Transverse colon (tissue), 4 donors: ENCODE measurements around the gene TOX2. TPM values are rescaled to one million over a fixed set of nuclear protein-coding genes. Genes with fewer than 3 reads are reported as not detected.
A peak's percentile ranks its signal among the peaks of the same experiment; 100 is the strongest.

Experiments
- DNase-seq: peaks from one replicate; pipeline ENCODE4 v3.0.0-alpha.2; 2019
- H3K27ac ChIP-seq, 4 donors: fragments of 200-600 bp; sonication (generic); 2 replicates each; pipeline ENCODE4 v1.5.1; 2016 to 2018; ENCODE audit warnings: inconsistent platforms in 4 of 4
- H3K27me3 ChIP-seq: fragments of 200-600 bp; sonication (generic); 2 replicates; pipeline ENCODE4 v1.5.1; 2017; ENCODE audit warnings: inconsistent platforms
- H3K36me3 ChIP-seq, 4 donors: fragments of 200-600 bp; sonication (generic); 2 replicates each; pipeline ENCODE4 v1.5.1; 2017 to 2019; ENCODE audit warnings: inconsistent platforms in 4 of 4
- H3K4me1 ChIP-seq, 4 donors: fragments of 200-600 bp; sonication (generic); 2 replicates each; pipeline ENCODE4 v1.5.1; 2017 to 2020; ENCODE audit warnings: inconsistent platforms in 4 of 4
- H3K4me3 ChIP-seq, 4 donors: fragments of 200-600 bp; sonication (generic); 1 replicate in 1 of 4; 2 replicates in 3 of 4; pipeline versions ENCODE4 v1.5.1 to v1.6.1; 2017 to 2019; ENCODE audit warnings: inconsistent platforms in 4 of 4
- H3K9me3 ChIP-seq, 2 donors: fragments of 200-600 bp; sonication (generic); 2 replicates each; pipeline ENCODE4 v1.5.1; 2017 to 2019; ENCODE audit warnings: inconsistent platforms in 2 of 2
- EP300 ChIP-seq: sonication (generic); formaldehyde crosslinking; IDR thresholded peaks from one replicate; pipeline ENCODE4 v1.6.1; 2017; ENCODE audit warnings: antibody characterized with exemption, low read depth
- POLR2A ChIP-seq: fragments of 450-650 bp; IDR thresholded peaks from one replicate; pipeline ENCODE4 v1.6.1; 2016; ENCODE audit warnings: antibody characterized with exemption, mild to moderate bottlenecking, moderate library complexity
- POLR2AphosphoS5 ChIP-seq, 3 donors: sonication (generic); formaldehyde crosslinking; IDR thresholded peaks; one replicate each; pipeline ENCODE4 v1.6.1; 2016; ENCODE audit warnings: antibody characterized with exemption in 3 of 3
- WGBS, 2 donors: methylation state at CpG; one replicate each; pipeline ENCODE4 v1.1.5; 2018; ENCODE audit warnings: low coverage in 1 of 2; 5-methylcytosine and 5-hydroxymethylcytosine counted together
- in situ Hi-C, 4 donors: fragments of 200-750 bp; cut with MboI; loops; one replicate each; pipeline versions ENCODE4 v1.15.0 to v1.15.1; 2017; ENCODE audit warnings: low sequenced_read_pairs in 3 of 4, low pct_ligation_motif_present in 1 of 4, low pct_unique_long_range_greater_than_20kb in 1 of 4
- intact Hi-C: fragments of 100-400 bp; cut with DNase I; formaldehyde crosslinking; loops from one replicate; pipeline ENCODE4 v1.15.1; 2023; ENCODE audit warnings: low total_unique reads
- total RNA-seq, 4 donors: library from RNA; depleted of rRNA; stranded (reverse); fragments of >200 nt; gene quantifications; one replicate each; pipeline ENCODE4 v1.1.0, GENCODE V29; 2016
- TF ChIP-seq, protein P1 (sequence below), 5 experiments: fragments of 200-600 bp in 3 of 5; fragments of 450-650 bp in 2 of 5; sonication (generic) in 3 of 5; IDR thresholded peaks; 1 replicate in 2 of 5; 2 replicates in 3 of 5; pipeline ENCODE4 v1.5.1; 2016 to 2017; ENCODE audit warnings: antibody characterized with exemption in 5 of 5, inconsistent platforms in 3 of 5, mild to moderate bottlenecking in 2 of 5, moderate library complexity in 1 of 5

TOX2 gene
- total RNA-seq, 4 donors from 2014 or later = 1.5 to 15.7 (median 6.8) TPM

DNA sequence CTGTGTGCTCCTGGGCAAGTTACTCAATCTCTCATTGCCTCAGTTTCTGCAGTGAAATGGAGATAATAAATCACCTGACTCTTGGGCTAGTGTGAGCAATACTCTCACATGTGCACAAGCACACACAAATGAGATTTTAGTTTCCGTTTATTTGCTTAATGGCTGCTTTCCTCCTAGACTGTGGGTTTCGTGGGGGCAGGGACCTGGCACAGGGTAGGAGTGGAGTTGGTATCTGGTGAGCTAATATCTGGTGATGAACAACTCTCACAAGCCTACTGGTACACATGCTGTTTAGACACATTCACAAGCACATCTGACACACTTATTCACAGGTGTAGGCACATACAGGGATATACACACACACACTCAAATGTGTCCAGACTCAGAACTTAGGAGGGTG lies 73.8 kb downstream of the TOX2 start:
- 72% methylated on average over 2 of the region's 2 CpGs; no CpG with 5 or more reads in 1 of the 2 donors for WGBS, 2 donors
- H3K9me3 ChIP-seq = no peaks in the 10 kb centered on the region
- in situ Hi-C loops = no loop called here
- no peaks in the 10 kb centered on the region for H3K36me3 ChIP-seq
- peaks cover 12 to 41% (median 29%) of the 10 kb centered on the region in 4 donors for H3K4me1 ChIP-seq
- H3K27ac ChIP-seq = no peak overlapping the region
- no peaks in the 10 kb centered on the region for H3K27me3 ChIP-seq
- TF ChIP-seq EP300 (no peak), POLR2AphosphoS5 (IDR thresholded peaks at IDR 0.05) (no peak), POLR2A (no peak)
- TF ChIP-seq, protein P1, sequence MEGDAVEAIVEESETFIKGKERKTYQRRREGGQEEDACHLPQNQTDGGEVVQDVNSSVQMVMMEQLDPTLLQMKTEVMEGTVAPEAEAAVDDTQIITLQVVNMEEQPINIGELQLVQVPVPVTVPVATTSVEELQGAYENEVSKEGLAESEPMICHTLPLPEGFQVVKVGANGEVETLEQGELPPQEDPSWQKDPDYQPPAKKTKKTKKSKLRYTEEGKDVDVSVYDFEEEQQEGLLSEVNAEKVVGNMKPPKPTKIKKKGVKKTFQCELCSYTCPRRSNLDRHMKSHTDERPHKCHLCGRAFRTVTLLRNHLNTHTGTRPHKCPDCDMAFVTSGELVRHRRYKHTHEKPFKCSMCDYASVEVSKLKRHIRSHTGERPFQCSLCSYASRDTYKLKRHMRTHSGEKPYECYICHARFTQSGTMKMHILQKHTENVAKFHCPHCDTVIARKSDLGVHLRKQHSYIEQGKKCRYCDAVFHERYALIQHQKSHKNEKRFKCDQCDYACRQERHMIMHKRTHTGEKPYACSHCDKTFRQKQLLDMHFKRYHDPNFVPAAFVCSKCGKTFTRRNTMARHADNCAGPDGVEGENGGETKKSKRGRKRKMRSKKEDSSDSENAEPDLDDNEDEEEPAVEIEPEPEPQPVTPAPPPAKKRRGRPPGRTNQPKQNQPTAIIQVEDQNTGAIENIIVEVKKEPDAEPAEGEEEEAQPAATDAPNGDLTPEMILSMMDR (IDR thresholded peaks at IDR 0.05) = no peak
- no peak overlapping the region for H3K4me3 ChIP-seq
- peak; percentile 23 for DNase-seq
- intact Hi-C loops = loop anchor here (10.0 kb wide), 1 partner anchor 86 kb away; no protein-coding TSS in a partner anchor

DNA sequence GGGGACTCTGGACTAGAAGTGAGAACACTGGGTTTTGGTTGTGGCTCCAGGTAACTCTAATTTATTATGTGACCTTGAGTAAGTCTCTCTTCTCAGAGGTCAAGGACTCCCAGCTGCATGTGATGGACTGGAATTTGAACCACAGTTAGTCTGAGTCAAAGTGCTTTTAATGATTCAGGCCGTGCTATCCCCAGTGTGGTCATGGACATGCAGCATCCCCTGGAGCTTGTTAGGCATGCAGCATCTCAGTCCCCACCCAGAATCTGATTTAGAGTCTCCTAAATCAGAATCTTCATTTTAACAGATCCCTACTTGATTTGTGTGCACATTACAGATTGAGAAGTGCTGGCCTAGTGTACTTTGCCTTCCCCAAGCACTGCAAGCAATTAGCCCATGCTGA lies 74.2 kb downstream of the TOX2 start:
- Histone ChIP-seq H3K4me3 (no peak overlapping the region), H3K4me1 (peaks cover 10 to 37% (median 27%) of the 10 kb centered on the region in 4 donors), H3K36me3 (no peaks in the 10 kb centered on the region), H3K27me3 (no peaks in the 10 kb centered on the region), H3K9me3 (no peaks in the 10 kb centered on the region), H3K27ac (no peak overlapping the region)
- intact Hi-C loops (loop anchor here (10.0 kb wide), 1 partner anchor 86 kb away; no protein-coding TSS in a partner anchor), in situ Hi-C loops (no loop called here)
- no peak for TF ChIP-seq POLR2AphosphoS5 (IDR thresholded peaks at IDR 0.05)
- TF ChIP-seq POLR2A = no peak
- TF ChIP-seq, protein P1 (IDR thresholded peaks at IDR 0.05) = no peak
- no peak for TF ChIP-seq EP300
- DNase-seq = no peak
- WGBS, 2 donors = 83% methylated on average over 1 of the region's 1 CpG; no CpG with 5 or more reads in 1 of the 2 donors

DNA sequence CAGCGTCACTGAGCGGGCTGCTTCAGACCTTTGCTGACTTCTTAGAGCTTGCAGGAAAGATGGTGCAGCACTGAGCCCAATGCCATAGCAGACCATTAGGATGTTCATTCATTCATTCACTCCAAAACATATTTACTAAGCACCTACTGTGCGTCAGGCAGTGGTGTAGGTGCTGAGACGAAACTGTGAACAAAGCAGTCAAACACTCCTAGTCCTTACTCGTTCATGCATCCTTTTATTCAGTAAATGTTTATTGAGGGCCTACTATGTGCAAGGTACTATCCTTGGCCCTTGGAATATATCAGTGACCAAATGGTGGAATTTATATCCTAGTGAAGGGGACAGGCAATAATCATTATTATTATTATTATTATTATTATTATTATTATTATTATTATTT lies 76.6 kb downstream of the TOX2 start:
- no peaks in the 10 kb centered on the region for H3K9me3 ChIP-seq
- no peak for DNase-seq
- no peaks in the 10 kb centered on the region for H3K36me3 ChIP-seq
- peaks cover 5 to 17% (median 9%) of the 10 kb centered on the region in 4 donors for H3K4me1 ChIP-seq
- no peaks in the 10 kb centered on the region for H3K27me3 ChIP-seq
- no peak overlapping the region for H3K4me3 ChIP-seq
- no peak overlapping the region for H3K27ac ChIP-seq
- 96 to 100% methylated on average over 1 to 5 of the region's 5 CpGs for whole genome bisulfite sequencing, 2 donors
- intact Hi-C loops = no loop called here
- in situ Hi-C loops = no loop called here
- TF ChIP-seq EP300 = no peak
- TF ChIP-seq, protein P1 (IDR thresholded peaks at IDR 0.05) = no peak
- no peak for TF ChIP-seq POLR2A
- no peak for TF ChIP-seq POLR2AphosphoS5 (IDR thresholded peaks at IDR 0.05)

DNA sequence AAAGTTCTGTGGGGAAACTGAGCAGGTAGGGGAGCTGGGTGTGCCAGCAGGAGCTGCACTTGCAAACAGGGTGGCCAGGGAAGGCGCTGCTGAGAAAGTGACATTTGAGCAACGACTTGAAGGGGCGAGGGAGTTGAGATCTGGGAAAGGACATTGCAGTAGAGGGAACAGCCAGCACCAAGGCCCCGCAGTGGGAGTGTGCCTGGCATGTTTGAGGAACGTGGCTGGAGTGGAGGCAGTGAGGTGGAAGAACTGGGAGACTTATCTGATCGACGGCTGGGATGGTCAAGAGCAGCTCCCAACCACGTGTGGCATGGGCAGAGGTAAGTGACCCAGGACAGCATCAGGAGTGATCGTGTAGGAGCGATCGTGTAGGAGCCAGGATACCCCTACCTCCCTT lies 77.3 kb downstream of the TOX2 start:
- H3K9me3 ChIP-seq = no peaks in the 10 kb centered on the region
- DNase-seq = no peak
- no peak overlapping the region for H3K4me3 ChIP-seq
- intact Hi-C loops (no loop called here), in situ Hi-C loops (no loop called here)
- peaks cover 2 to 17% (median 6%) of the 10 kb centered on the region in 4 donors for H3K4me1 ChIP-seq
- 85 to 93% methylated on average over 8 to 11 of the region's 11 CpGs for WGBS, 2 donors
- no peak overlapping the region for H3K27ac ChIP-seq
- no peaks in the 10 kb centered on the region for H3K27me3 ChIP-seq
- TF ChIP-seq POLR2A (no peak), POLR2AphosphoS5 (IDR thresholded peaks at IDR 0.05) (no peak), EP300 (no peak)
- TF ChIP-seq, protein P1 (IDR thresholded peaks at IDR 0.05) = no peak
- no peaks in the 10 kb centered on the region for H3K36me3 ChIP-seq
